ENCODE data around the gene CD82.

GRCh38 chr11:44559207-44559939 lies 6.1 kb upstream of the CD82 start:
- TF ChIP-seq ZNF274 (IDR thresholded peaks at IDR 0.05; ENCODE audit: low read depth, low read length): no peak
- no peak for TF ChIP-seq YY1 (IDR thresholded peaks at IDR 0.05; ENCODE audit: insufficient read depth, insufficient read length)
- TF ChIP-seq SUZ12 (IDR thresholded peaks at IDR 0.05; ENCODE audit: extremely low read depth, insufficient read depth, insufficient read length): no peak

Data from NT2/D1 (cell line).